Endothelial cell of umbilical vein (primary cell): ENCODE measurements around the gene KAZALD1. TPM values are rescaled to one million over a fixed set of nuclear protein-coding genes. Genes with fewer than 3 reads are reported as not detected.
A peak's percentile ranks its signal among the peaks of the same experiment; 100 is the strongest.

Source experiments
- BruUV-seq: library from RNA; stranded (reverse); fragments of 400-500 nt; replicated peaks from 2 replicates; lab custom pipeline; 2021; lab: Mats Ljungman, UMichigan
- CTCF ChIA-PET: fragments of 300-600, 350-600 bp; sonication (Branson Sonifier 250); formaldehyde crosslinking; loops from one replicate; lab custom pipeline; 2021; ENCODE audit warnings: antibody characterized with exemption, inconsistent platforms; lab: Charles Lee
- POLR2A ChIA-PET: fragments of 300-600, 350-600 bp; sonication (Branson Sonifier 250); formaldehyde crosslinking; loops from one replicate; lab custom pipeline; 2021; ENCODE audit warnings: antibody characterized with exemption, inconsistent platforms; lab: Charles Lee
- DNase-seq: peaks from one replicate; pipeline ENCODE4 v3.0.0-alpha.2; 2011; ENCODE audit warnings: low read depth, low spot score
- FAIRE-seq: peaks from 2 replicates; lab custom pipeline; 2011; peaks lifted over from hg19 to GRCh38; lab: Jason Lieb, UNC
- H2AFZ ChIP-seq: 2 replicates; pipeline ENCODE4 v1.6.0; 2012; ENCODE audit warnings: low read depth, low read length, control low read depth, inconsistent platforms
- H3K27ac ChIP-seq: 2 replicates; pipeline ENCODE4 v1.5.1; 2011; ENCODE audit warnings: low read depth, mild to moderate bottlenecking, control low read depth, low read length, moderate library complexity; ENCODE audit not compliant: insufficient read depth
- H3K27me3 ChIP-seq, 2 experiments: 2 replicates each; pipeline versions ENCODE4 v1.6.0 to v1.6.1; 2011; ENCODE audit warnings: low read length in 2 of 2, mixed read lengths in 1 of 2; ENCODE audit not compliant: control insufficient read depth in 2 of 2, insufficient read depth in 2 of 2
- H3K36me3 ChIP-seq, 2 experiments: 2 replicates in 1 of 2; 3 replicates in 1 of 2; pipeline ENCODE4 v1.5.1; 2011; ENCODE audit warnings: low read length in 2 of 2, mild to moderate bottlenecking in 1 of 2, moderate library complexity in 1 of 2; ENCODE audit not compliant: control insufficient read depth in 2 of 2, insufficient read depth in 2 of 2; ENCODE audit errors: extremely low read depth in 1 of 2
- H3K4me1 ChIP-seq: 3 replicates; pipeline ENCODE4 v1.5.1; 2011; ENCODE audit warnings: mild to moderate bottlenecking, low read length; ENCODE audit not compliant: control insufficient read depth, insufficient read depth; ENCODE audit errors: extremely low read depth
- H3K4me2 ChIP-seq: 2 replicates; pipeline ENCODE4 v1.6.1; 2011; ENCODE audit warnings: low read length, control low read depth, mixed read lengths; ENCODE audit not compliant: insufficient read depth
- H3K4me3 ChIP-seq, 3 experiments: fragments of 200-600 bp in 1 of 3; sonication (generic), shearing (Covaris generic) in 1 of 3; replicated peaks in 1 of 3; 2 replicates each; pipeline ENCODE4 v1.5.1; 2011 to 2016; ENCODE audit warnings: control low read depth in 3 of 3, low read length in 3 of 3, mild to moderate bottlenecking in 2 of 3, inconsistent platforms in 1 of 3, low read depth in 1 of 3, moderate library complexity in 1 of 3; ENCODE audit not compliant: insufficient read depth in 1 of 3
- H3K79me2 ChIP-seq: 2 replicates; pipeline ENCODE4 v1.6.0; 2012; ENCODE audit warnings: low read length, inconsistent platforms; ENCODE audit not compliant: control insufficient read depth, insufficient read depth
- H3K9ac ChIP-seq: replicated peaks from 2 replicates; pipeline ENCODE3; 2011; ENCODE audit warnings: low read length, control low read depth; ENCODE audit not compliant: insufficient read depth; ENCODE audit errors: extremely low read depth
- H3K9me1 ChIP-seq: replicated peaks from 3 replicates; pipeline ENCODE4 v1.6.0; 2011; ENCODE audit warnings: mild to moderate bottlenecking, low read length; ENCODE audit not compliant: control insufficient read depth, insufficient read depth; ENCODE audit errors: extremely low read depth
- H3K9me3 ChIP-seq: replicated peaks from 2 replicates; pipeline ENCODE4 v1.5.1; 2012; ENCODE audit warnings: low read length, inconsistent platforms; ENCODE audit not compliant: control insufficient read depth, insufficient read depth
- H4K20me1 ChIP-seq: replicated peaks from 2 replicates; pipeline ENCODE3; 2011; ENCODE audit warnings: mild to moderate bottlenecking, low read length; ENCODE audit not compliant: control insufficient read depth, insufficient read depth; ENCODE audit errors: extremely low read depth
- CTCF ChIP-seq, 2 donors: IDR thresholded peaks; 1 replicate in 1 of 2; 2 replicates in 1 of 2; pipeline ENCODE4 v1.5.1; 2011; ENCODE audit warnings: low read length in 2 of 2, mild to moderate bottlenecking in 2 of 2, moderate library complexity in 2 of 2, control low read depth in 1 of 2, inconsistent platforms in 1 of 2, low read depth in 1 of 2; ENCODE audit not compliant: insufficient read depth in 1 of 2; ENCODE audit errors: extremely low read depth in 1 of 2
- EZH2 ChIP-seq: IDR thresholded peaks from 2 replicates; pipeline ENCODE4 v1.6.1; 2012; ENCODE audit warnings: borderline replicate concordance, low read depth, mild to moderate bottlenecking, moderate library complexity, low read length, inconsistent platforms; ENCODE audit not compliant: severe bottlenecking
- FOS ChIP-seq: IDR thresholded peaks from 2 replicates; pipeline ENCODE4 v1.6.1; 2011; ENCODE audit warnings: mild to moderate bottlenecking, low read length, moderate library complexity, borderline replicate concordance; ENCODE audit not compliant: insufficient read depth
- GATA2 ChIP-seq: IDR thresholded peaks from 2 replicates; pipeline ENCODE4 v1.7.0; 2011; ENCODE audit warnings: low read depth, mild to moderate bottlenecking, moderate library complexity, mixed read lengths, low read length; ENCODE audit not compliant: insufficient read length, insufficient read depth
- MAX ChIP-seq: IDR thresholded peaks from 2 replicates; pipeline ENCODE4 v1.6.1; 2011; ENCODE audit not compliant: insufficient read depth, insufficient read length
- MYC ChIP-seq: IDR thresholded peaks from one replicate; pipeline ENCODE4 v1.6.1; 2011; ENCODE audit warnings: mild to moderate bottlenecking, low read depth, low read length
- POLR2A ChIP-seq: IDR thresholded peaks from 2 replicates; pipeline ENCODE4 v1.6.1; 2012; ENCODE audit warnings: low read depth, mild to moderate bottlenecking, control low read depth, low read length
- POLR2AphosphoS5 ChIP-seq: IDR thresholded peaks from 2 replicates; pipeline ENCODE4 v1.6.1; 2012; ENCODE audit warnings: low read depth, mild to moderate bottlenecking, control low read depth, low read length, moderate library complexity; ENCODE audit not compliant: insufficient read depth
- dilution Hi-C: fragments of 300-500 bp; cut with MboI; formaldehyde crosslinking; loops from one replicate; pipeline ENCODE4 v1.15.0; 2019; ENCODE audit warnings: low sequenced_read_pairs; ENCODE audit not compliant: extremely low pct_ligation_motif_present
- intact Hi-C: fragments of 100-400 bp; cut with micrococcal nuclease; formaldehyde crosslinking; loops from one replicate; pipeline ENCODE4 v1.10.0; 2022
- polyA plus RNA-seq, 4 experiments: library from polyadenylated mRNA; depleted of rRNA in 3 of 4; stranded (reverse) in 3 of 4; unstranded in 1 of 4; fragments of >200 nt; gene quantifications; 2 replicates each; pipeline versions ENCODE4 v1.2.1 to v1.2.3, GENCODE V29; 2011 to 2012; ENCODE audit warnings: missing spikeins in 1 of 4
- total RNA-seq: library from RNA; stranded (reverse); gene quantifications from 2 replicates; pipeline ENCODE4 v1.2.3, GENCODE V29; 2021

Gene KAZALD1
- total and polyA plus RNA-seq, 2 donors (not counting 3 experiments of a cell fraction or from before 2014, with no cell fraction given) = 3.0 to 3.3 TPM

DNA sequence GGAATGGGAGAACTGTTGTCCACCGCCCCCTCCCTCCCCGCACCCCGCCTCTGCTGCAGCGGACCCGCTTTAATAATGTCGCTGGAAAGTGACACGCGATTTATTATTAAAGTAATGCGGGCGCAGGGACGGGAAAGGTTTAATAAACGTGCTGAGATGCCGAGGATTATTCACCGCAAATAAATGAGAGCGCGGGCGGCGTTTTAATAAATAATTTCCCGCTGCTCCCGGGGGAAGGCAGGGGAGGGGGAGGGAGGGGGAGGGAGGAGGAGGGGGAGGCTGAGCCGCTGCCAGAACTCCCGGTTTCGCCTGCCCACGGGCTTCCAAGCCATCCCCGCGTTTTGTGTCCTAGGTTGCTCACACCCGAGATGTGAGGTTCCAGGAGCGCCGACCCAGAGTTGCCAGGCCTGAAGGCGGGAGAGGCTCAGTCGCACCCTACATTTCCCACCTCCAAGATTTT is 5.1 kb downstream of the KAZALD1 start:
- no peaks in the 10 kb centered on the region for H3K27me3 ChIP-seq
- H3K36me3 ChIP-seq = no peaks in the 10 kb centered on the region
- dilution Hi-C loops (no loop called here), intact Hi-C loops (loop anchor here (1.0 to 5.0 kb wide), 4 partner anchors 17 to 48 kb away; partner anchors contain the start of genes PDZD7 and SFXN3)
- POLR2A ChIA-PET = no interaction called here
- TF ChIP-seq MYC (no peak), GATA2 (no peak), CTCF (IDR thresholded peaks at IDR 0.05; ENCODE audit: extremely low read depth in 1 of 2, insufficient read depth in 1 of 2, low read depth in 1 of 2, low read length in 2 of 2) (no peak), POLR2AphosphoS5 (no peak), FOS (no peak), EZH2 (no peak), MAX (no peak), POLR2A (no peak)
- no peaks in the 10 kb centered on the region for H3K9me1 ChIP-seq
- H3K79me2 ChIP-seq = no peaks in the 10 kb centered on the region
- no TSS peak for BruUV-seq
- no peaks in the 10 kb centered on the region for H3K9me3 ChIP-seq
- CTCF ChIA-PET = interaction anchor here (0.8 to 13.1 kb wide), 15 partner anchors 9 to 75 kb away, joined by 3 to 290 read pairs (median 8); partner anchors contain the start of genes PDZD7 and SFXN3
- H3K27ac ChIP-seq = no peak overlapping the region
- no peak overlapping the region for H3K9ac ChIP-seq
- peaks cover 33% of the 10 kb centered on the region for H3K4me1 ChIP-seq
- no peak for FAIRE-seq
- no peaks in the 10 kb centered on the region for H4K20me1 ChIP-seq
- peak overlapping the region; percentile 82 for H2AFZ ChIP-seq
- peak overlapping the region; percentile 47 to 60 (median 54) for H3K4me3 ChIP-seq
- H3K4me2 ChIP-seq = peak overlapping the region; percentile 93
- DNase-seq = no peak
